ENCODE data around the gene BBS1.

Gene BBS1

DNA sequence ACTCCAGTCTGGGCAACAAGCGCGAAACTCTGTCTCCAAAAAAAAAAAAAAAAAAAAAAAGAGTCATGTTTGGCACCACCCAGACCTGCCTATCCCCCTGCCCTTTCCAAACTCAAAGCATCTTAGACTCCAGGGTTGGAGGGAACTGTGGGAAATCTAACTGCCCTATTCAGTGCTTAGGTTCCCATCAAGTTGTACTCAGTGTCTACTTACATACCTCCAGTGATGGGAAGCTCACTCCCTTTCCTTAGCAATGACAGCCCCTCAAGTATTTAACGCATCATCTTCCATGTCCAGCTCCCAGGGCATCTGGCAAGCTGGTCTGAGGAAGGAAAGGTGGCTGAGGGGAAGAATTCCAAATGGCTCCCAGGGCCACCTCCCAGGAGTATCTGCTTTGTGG, 39.3 kb downstream of the BBS1 start:
- DNase-seq (ENCODE audit: low read depth, low spot score) = no peak

DNA sequence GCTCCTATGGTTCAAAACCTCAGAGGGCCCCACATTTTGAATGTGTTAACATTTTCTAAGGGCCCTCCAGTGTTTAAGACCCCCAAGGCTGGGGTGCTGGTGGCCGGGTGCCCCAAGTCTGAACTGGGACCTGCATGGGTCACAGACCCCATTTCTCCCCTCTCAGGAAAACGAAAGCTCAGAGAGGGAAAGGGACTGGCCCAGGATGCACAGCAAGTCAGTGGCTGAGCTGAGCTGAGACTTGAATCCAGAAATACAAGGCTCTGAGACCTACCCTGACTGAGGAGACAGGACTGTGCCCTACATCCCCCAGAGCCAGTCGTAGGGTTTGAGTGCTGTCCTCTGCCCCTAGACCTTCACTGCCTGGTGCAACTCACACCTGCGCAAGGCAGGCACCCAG, 40.5 kb downstream of the BBS1 start:
- DNase-seq (ENCODE audit: low read depth, low spot score) = no peak

DNA sequence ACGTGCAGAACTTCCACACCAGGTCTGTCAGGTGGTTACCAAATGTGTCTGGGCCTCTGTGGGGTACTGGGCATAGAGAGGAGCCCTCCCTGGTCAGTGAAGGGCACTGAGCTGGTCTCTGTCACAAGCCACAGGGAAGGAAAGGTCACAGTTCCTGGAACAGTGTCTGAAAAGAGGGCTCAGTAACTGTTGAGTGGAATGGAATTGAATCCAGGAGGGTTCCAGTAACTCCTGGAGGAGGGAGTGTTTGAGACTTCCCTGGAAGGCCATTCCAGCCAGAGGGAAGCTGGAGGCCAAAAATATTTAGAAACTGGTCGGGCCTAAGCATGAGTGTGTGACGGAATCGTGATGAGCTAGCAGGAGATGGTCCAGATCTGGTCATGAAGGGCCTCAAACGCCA, 44.2 kb downstream of the BBS1 start:
- no peak for DNase-seq (ENCODE audit: low read depth, low spot score)

DNA sequence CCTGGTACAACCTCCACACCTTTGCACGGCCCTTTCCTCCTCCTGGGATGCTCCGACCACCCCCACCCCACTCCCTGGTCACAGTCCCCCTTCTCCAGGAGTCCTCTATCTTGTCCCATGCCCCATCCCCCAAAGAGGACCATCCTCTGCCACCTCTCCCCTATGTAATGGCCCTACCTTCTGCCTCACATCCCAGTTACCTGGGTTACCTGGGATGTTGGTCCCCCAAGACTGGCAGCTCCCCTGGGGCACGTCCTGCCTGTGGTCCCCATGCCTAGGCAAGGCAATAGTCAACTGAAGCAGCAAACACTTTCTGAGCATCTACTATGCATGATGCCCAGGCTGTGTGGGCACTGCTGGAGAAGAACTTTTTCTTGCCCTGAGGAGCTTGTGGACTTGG, 45.0 kb downstream of the BBS1 start:
- DNase-seq (ENCODE audit: low read depth, low spot score) = no peak

DNA sequence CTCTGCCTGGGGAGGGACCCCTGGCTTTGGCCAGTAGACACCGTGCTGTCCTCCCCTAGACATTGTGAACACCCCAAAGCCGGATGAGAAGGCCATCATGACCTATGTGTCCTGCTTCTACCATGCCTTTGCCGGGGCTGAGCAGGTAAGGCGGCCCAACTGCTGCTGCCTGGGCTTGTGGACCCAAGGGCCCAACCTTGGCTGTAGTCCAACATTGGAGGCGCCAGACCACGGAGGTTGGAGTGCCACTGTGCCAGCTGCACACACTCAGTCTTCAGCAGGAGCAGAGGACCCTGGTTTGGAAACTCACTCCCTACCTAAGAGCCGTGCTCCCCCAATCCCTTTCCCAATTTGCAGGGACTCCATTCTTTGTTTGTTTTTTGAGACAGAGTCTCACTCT, 45.7 kb downstream of the BBS1 start:
- no peak for DNase-seq (ENCODE audit: low read depth, low spot score)

DNA sequence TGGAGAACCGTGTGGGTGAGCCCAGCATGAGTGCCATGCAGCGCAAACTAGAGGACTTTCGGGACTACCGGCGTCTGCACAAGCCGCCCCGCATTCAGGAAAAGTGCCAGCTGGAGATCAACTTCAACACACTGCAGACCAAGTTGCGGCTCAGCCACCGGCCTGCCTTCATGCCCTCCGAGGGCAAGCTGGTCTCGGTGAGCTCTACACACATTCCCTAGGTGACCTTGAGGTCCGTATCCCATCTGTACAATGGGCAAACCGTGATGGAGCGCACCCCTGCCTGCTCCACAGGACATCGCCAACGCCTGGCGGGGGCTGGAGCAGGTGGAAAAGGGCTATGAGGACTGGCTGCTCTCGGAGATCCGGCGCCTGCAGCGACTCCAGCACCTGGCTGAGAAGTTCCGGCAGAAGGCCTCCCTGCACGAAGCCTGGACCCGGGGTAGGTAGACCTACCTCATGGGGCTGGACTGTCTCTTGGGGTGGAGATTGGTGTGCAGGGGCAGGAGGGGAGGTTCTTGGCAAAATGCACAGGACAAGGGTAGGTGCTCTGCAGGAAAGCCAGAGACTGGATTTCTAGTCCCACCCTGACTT, 47.4 kb downstream of the BBS1 start:
- DNase-seq (ENCODE audit: low read depth, low spot score) = no peak

DNA sequence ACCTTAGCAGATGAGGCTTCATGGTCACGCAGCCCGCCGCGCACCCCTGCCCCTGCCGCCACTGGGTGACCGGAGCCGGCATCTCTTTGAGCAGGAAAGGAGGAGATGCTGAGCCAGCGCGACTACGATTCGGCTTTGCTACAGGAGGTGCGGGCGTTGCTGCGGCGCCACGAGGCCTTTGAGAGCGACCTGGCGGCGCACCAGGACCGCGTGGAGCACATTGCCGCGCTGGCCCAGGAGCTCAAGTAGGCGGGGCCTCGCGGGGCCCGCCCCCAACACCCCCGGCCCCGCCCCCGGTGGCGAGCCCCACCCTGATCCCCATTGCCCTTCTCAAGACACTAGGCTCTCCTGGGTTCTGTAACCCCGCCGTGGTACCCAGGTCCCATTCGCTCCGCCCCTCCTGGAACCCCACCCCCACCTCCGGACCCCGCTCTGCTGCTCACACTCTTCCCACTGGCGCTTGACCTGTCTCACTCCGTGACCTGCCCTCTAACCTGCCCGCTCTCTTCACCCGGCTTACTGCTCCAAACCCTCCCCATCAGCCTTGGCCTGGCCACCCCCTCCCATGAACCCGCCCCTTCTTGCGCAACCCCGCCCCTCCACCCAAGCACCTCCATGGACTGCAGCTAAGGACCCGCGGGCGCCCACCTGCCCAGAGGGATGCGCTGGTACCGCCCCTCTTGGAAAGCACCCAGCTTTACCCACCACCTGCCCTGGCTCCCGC, 48.9 kb downstream of the BBS1 start:
- no peak for DNase-seq (ENCODE audit: low read depth, low spot score)

DNA sequence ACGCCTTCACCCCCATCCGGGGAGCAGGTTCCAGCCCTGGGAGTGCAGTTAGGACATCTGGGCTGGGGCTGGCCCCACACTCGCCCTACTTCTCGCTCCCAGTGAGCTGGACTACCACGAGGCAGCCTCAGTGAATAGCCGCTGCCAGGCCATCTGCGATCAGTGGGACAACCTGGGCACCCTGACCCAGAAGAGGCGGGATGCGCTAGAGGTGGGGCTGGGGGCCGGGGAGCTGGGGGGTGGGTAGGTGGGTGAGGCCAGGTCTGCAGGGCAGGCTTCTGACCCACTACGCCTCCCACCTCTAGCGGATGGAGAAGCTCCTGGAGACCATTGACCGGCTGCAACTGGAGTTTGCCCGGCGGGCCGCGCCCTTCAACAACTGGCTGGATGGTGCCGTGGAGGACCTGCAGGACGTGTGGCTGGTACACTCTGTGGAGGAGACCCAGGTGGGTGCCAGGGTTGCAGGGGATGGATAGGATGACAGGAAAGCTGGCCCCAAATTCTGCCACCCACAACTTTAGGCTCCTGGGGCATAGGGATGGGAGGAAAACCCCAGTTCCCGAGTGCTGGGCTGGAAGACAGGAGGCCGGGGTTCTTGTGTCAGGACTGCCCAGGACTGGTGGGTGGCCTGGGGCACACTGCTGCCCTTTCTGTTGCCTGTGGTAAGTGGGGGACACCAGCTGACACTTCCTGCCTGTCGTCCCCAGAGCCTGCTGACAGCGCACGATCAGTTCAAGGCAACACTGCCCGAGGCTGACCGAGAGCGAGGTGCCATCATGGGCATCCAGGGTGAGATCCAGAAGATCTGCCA, 49.6 kb downstream of the BBS1 start:
- no peak for DNase-seq (ENCODE audit: low read depth, low spot score)

DNA sequence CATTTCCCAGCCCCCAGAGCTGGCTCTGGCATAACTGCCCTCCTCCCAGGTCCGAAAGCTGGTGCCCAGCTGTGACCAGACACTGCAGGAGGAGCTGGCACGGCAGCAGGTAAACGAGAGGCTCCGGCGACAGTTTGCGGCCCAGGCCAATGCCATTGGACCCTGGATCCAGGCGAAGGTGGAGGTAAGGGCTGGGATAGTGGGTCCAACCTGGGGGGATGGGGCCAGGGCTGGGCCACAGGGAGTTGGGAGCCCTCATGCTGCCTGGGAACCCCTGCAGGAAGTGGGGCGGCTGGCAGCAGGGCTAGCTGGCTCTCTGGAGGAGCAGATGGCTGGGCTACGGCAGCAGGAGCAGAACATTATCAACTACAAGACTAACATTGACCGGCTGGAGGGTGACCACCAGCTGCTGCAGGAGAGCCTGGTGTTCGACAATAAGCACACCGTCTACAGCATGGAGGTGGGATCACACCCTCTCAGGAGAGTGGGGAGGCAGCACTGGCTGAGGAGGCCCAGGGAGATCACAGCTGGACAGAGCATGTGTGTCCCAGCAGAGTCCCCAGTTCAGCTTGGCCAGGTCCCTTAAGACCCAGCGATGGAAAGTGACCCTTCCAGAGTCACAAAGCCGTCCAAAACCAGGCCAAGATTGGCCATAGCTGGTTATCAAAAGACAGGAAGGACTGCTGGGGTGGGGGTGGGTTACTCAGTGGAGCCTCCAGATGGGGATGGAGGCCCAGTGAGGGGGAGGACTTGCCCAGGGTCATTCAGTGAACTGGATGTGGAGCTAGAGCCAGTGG, 50.9 kb downstream of the BBS1 start:
- DNase-seq (ENCODE audit: low read depth, low spot score) = no peak

DNA sequence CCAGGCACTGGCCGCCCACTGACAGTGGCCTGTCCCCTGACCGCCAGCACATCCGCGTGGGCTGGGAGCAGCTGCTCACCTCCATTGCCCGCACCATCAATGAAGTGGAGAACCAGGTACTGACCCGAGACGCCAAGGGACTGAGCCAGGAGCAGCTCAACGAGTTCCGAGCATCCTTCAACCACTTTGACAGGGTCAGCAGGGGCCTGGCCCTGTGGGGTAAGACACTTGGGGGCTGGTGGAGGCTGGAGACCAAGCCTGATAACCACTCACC, 51.5 kb downstream of the BBS1 start:
- no peak for DNase-seq (ENCODE audit: low read depth, low spot score)

DNA sequence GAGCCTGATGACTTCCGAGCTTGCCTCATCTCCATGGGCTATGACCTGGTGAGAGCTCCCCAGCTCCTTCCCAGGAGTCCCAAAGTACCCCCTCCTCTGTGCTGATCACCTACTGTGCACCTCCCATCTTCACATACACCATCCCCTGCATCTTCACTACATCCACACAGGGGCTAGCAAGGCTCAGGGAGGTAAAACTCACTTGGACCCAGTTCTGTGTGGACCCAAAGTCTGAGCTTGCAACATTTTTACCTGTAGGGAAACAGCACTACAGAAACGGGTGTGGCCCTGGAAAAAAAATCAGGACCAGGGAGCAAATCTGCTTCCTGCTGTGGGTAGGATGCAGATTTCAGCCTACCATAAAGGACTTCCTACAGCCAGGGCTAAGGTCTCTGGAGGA, 51.8 kb downstream of the BBS1 start:
- DNase-seq (ENCODE audit: low read depth, low spot score) = no peak

DNA sequence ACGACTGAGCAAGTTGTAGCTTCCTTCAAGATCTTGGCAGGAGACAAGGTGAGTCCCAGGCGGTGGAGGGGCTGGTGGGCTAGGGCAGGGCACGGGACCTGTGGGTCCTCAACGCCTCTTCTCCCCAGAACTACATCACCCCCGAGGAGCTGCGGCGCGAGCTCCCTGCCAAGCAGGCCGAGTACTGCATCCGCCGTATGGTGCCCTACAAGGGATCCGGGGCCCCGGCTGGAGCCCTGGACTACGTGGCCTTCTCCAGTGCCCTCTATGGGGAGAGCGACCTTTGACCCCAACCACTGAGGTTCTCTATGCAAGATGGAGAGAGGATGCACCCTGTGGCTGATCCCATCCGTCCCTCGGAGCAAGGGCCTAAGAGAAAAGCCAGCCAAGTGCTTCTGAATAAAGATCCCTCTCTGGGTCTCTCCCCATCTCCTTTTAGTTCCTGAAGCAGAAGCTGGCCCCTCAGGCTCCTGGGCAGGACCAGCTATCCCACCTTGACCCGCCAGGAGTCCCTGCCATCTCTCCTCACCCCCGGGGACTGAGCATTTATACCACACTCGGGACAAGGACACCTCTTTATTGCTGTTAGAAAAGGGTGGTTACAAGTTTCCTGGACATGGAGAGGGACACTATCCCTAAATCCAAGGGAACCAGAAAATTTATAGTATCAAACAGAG, 52.6 kb downstream of the BBS1 start:
- no peak for DNase-seq (ENCODE audit: low read depth, low spot score)

DNA sequence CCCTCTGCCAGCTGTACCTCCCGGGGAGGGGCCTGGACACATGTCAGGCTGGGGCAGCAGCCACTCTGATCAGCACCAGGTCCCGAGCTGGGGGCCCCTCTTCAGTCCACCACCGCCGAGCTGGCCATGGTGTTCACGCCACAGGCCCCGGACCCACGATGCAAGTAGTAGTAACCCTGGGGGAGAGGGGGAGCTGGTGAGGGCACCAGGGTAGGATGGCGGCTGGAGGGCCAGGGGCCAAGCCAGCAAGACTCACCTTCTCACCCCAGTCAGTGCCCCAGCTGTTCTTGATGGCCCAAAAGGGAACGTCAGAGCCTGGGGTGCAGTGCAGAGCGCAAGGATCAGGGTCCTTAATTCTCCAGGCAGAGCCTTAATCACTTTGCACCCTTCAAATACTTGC, 53.4 kb downstream of the BBS1 start:
- DNase-seq (ENCODE audit: low read depth, low spot score) = no peak

DNA sequence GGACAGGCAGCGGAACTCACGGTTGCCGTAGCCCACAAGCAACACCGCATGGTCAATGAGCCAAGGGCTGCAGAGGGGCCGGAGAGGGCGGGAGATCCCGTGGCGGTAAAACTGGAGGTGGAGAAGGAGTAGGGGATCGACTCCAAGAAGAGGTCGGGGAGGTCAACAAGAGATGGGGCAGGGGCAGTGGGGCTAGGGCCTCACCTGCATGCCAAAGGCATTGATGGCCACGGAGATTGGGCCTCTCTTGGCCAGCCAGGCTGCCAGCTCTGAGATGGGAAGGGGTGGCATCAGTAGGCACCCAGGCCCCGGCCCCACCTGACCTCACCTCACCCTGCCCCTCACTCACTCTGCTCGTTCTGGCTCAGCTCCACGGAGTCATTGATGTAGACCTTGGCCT, 54.1 kb downstream of the BBS1 start:
- DNase-seq (ENCODE audit: low read depth, low spot score) = no peak

DNA sequence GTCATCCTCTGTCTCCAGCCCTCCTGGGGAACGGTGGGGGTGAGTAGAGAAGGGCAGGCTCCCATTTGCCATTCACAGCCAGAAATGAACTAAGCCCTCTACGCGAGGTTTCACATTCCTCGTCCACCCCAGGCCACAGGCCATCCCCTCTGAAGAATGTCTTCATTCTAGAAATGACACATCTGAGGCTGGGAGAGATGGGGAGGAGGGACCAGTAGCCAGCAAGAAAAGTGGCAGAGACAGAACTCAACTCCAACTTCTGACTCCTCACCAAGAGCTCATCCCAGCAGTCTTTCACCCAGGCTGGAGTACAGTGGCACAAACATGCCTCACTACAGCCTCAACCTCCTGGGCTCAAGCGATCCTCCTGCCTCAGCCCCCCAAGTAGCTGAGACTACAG, 54.5 kb downstream of the BBS1 start:
- DNase-seq (ENCODE audit: low read depth, low spot score) = no peak

DNA sequence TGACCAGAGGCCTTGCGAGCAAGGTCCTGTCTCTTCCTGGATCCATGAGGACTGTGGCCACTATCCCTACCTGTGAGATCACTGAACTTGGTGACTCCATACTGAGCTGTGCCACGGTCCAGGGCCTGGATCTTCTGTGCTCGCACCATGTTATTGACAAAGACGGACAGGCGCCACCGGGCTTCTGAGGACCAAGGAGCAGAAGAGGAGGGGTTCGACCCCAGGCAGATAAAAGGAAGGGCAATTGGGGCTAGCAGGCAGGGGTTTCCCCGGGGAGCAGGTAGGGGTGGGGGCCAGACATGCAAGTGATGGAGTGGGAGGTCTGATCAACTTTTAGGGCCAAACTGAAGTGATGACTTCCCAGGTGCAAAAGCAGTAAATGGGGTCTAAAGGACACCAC, 55.8 kb downstream of the BBS1 start:
- DNase-seq (ENCODE audit: low read depth, low spot score) = no peak

DNA sequence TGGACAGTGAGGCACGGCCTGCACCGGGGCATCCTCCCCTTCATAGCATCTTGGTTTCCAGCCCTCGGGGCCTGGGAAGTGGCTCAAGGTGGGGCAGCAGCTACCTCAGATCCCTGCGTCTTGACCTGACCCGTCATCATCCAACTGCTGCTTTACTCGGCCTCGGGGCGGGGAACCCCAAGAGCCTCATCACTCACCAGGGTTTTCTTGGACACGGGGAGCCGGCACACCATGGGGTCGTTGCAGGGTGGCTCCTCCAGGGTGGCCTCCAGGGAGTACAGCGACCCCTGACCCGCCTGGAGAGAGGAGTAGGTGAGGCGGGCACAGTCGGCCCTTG, 57.3 kb downstream of the BBS1 start:
- no peak for DNase-seq (ENCODE audit: low read depth, low spot score)

DNA sequence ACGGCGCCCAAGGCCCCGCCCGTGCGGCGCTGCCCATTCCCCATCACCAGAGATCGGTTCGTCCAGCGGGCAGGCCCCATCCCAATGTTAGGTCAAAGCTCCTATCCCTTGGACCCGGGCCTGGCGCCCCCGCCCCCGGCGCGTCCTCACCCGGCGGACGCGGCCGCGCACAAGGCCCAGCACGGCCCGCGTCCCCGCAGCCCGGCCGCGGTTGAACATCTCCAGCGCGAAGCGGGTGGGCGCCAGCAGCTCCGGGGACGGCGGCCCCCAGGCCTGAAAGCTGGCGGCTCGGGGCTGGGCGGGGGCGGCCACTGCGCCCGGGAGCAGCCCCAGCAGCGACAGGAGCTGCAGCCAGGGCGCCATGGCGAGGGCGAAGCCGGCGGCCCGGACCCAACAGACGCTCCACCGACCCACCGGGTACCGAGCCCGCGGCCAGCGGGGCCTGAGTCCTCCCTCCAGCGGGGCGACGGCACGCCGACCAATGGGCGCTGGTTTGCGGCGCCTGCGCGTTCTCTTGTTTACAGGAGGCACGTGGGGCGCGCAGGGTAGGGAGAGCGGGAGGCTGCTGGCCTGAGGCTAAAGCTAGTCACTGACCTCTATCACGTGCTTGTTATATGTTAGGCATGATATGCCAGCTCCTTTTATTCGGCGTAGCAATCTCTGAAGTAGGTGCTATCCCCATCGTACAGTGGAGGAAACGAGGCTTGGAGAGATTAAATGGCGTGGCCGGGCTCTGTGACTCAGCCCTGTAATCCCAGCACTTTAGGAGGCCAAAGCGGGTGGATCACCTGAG, 57.9 kb downstream of the BBS1 start, which contains the start of gene CTSF:
CTSF (minus strand) TSS at position 483 of the 793 bp plus-strand sequence; CDS start at position 363, 120 bp downstream.
- no peak for DNase-seq (ENCODE audit: low read depth, low spot score)

DNA sequence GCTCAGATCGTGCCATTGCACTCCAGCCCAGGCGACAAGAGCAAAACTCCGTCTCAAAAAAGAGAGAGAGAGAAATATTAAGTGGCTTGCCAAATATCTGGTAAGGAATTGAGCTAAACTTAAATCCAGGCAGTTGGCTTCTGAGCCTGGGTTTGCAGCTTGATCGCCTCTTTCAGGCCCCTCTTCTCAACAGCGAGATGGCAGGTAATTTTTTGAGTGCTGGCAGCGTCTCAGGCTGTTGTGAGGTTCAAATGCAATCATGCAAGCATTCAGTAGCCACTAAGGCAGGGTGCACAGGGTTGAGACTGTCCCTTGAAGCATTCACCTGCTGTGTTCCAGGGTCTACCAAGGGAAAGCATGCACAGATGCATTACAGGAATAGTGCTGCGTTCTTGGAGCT, 58.6 kb downstream of the BBS1 start:
- no peak for DNase-seq (ENCODE audit: low read depth, low spot score)

DNA sequence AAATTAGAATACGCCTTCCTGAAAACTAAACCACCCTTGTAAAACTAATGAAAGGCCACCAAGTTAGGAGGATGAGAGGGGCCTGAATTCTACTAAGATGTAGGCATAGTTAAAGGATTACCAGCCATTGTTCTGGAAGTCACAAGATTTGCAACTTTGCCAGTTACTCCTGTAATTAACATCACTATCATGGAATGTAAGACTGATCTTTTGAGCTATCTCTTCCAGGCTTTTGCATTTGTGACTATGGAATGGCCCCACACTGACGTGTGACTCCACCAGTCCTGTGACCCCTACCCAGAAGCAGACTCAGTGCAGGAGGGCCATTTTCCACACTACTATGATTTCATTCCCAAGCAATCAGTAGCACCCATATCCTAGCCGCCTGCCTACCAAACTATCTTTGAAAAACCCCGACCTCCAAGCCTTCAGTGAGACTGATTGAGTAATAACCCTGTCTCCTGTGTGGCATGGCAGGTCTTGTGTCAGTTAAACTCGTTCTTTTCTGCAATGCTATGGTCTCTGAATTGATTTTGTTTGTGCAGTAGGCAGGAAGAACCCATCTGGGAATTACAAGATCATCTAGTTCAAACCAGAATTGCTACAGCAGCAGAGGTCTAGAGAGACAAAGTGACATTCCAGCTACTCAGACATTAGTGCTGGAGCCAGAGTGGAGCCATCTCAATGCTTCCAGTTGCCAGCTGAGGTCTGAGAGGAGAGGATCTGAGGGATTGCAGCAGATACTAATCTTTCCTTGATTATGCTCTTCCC, 59.8 kb downstream of the BBS1 start:
- DNase-seq (ENCODE audit: low read depth, low spot score) = no peak
